GM21526 (cell line): ENCODE measurements around the gene C10orf67.

Source experiments
- ATAC-seq: cut with Tn5 transposase; IDR thresholded peaks from one replicate; pipeline ENCODE4 v1.9.1; 2021; ENCODE audit warnings: moderate library complexity; ENCODE audit not compliant: unreplicated experiment, low FRiP score

The C10orf67 gene

DNA sequence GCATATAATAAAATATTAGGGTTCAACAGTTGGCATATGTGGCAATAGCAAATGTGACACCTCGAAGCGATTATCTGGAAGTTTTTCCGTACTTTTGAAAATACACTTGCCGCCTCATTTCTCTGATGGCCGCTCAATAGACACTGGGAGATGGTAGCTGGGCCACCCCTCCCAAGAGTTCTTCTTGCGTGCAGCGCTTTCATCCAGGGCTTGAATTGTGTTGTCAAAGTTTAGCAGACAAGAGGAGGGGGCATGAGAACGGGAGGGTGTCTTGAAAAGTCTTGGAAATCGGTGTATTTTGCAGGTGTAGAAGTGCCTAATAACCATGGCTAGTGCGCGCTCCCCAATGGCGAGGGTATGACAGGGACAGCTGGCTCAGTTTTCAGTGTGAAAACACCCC lies 144.0 kb downstream of the C10orf67 start:
- no peak for ATAC-seq

GRCh38 chr10:23199768-23200511 lies 144.7 kb downstream of the C10orf67 start:
- no peak for ATAC-seq

GRCh38 chr10:23198940-23199767 lies 145.4 kb downstream of the C10orf67 start:
- no peak for ATAC-seq

- ATAC-seq: no peak
Observed at GRCh38 chr10:23198610-23198939, 146.0 kb downstream of the C10orf67 start.

DNA sequence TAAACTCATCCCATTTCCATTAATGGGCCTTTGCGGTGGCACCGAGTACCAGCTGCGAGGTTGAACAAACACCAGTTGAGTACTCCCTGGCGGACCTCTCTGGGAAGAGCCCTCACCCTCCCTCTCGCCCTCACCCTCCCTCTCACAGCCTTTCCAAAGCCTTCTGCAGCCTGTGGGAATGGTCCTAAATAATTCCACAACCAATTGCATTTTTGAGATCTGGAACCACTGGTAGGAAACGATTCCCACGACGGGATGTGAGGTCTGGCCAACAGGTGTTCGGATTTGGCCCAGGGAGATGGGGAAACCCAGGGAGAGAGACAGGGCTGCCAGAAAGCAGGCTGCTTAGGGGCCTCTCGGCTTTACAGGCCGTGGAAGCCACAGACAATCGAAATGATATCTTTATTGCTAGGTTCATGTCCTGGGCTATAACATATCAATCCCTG lies 147.2 kb downstream of the C10orf67 start:
- no peak for ATAC-seq

GRCh38 chr10:23196915-23197314 lies 147.7 kb downstream of the C10orf67 start:
- no peak for ATAC-seq

DNA sequence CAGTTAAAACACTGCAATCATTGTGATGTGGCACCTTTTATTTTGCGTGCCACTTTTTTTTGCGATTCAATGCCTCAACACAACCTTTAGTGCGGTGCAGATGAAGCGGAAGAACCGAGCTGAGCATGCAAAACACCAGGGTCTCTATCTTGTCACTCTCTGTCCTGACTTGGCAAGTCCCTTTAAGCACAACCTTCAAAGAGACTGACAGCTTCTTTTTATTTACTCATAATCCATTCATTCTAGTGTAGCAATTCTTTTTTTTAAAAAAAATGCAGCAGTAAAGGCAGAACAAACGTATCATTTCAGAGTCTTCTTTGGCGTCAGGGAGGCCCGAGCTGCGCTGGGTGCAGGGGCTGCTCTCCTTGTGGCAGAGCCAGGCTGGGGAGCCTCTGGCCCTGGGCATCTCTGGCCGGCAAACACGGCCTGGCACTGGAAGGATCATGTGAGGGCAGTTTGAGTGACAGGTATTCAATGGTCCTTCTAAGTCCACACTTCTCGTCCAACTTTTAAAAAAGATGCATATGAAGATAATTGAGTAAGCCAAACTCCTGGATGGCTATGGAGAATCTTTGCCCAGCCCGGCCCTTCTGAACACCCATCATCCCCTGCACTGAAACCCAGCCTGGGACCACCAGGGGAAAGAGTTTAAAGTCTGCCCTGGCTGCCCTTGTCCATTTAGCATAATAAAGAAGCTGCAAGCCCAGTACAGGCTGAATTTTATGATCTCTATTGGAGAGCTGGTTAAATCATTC lies 148.6 kb downstream of the C10orf67 start:
- no peak for ATAC-seq

GRCh38 chr10:23194966-23195845 lies 149.4 kb downstream of the C10orf67 start:
- no peak for ATAC-seq

GRCh38 chr10:23194471-23194965 lies 150.1 kb downstream of the C10orf67 start:
- ATAC-seq: no peak

DNA sequence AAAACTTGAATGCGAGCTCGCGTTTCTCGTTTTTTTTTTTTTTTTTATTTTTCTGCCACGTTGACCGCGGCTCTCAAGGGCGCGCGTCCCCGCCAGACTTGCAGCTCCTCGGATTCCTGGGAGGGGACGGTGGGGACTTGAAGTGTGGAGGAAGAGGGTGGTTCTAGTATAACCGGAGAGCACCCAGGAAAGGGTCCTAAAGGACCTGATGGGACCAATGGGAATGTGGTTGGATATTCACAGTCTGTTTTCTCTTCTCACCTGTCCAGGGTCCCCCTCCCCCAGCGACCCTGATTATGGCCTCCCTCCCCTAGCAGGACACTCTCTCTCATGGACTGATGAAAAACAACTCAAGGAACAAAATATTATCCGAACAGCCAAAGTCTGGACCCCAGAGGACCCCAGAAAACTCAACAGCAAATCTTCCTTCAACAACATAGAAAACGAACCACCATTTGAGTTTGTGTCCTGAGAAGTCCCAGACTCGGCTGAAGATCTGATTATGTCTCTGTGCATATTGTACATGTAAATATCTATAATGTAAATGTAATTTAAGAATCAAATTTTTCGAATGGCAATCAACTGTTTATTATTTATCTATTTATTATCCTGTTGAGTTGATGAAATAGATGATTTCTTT lies 151.0 kb downstream of the C10orf67 start:
- no peak for ATAC-seq

GRCh38 chr10:23192712-23193434 lies 151.7 kb downstream of the C10orf67 start:
- ATAC-seq: no peak

DNA sequence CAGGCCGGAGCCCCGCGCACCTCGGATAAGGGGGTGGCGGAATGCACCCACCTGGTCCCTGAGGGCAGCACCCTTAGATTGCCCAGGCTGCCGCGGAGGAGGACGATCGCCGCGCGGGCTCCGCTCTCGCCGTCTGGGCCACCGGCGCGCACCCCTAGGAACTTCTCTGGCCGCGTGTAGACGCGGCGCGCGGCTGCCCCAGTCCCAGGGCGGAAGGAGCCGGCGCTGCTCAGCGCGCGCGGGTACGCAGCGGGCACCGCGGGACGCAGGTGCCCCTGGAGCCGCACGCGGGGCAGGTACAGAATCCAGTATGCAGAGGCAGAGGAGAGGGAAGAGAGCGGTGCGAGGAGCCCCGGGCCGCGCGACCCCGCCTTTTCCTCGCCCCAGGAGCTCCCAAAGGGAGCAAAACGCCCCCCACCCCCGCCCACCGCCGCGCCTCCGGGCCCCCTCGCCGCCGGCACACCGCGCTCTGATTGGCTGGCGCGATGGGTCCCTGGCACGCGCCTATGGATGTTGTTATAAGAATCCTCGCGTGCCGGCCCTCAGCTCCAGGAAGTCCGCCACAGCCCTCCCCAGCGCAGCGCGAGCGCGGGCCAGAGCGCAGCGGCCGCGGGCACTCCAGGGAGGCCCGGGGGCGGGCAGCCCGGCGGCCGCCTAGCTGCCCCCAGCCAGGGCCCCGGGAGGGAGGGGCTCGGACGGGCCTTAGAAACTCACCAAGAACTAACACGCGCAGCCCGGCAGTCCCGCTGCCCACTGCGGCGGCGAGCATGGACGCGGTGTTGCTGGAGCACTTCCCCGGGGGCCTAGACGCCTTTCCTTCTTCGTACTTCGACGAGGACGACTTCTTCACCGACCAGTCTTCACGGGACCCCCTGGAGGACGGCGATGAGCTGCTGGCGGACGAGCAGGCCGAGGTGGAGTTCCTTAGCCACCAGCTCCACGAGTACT lies 152.6 kb downstream of the C10orf67 start, which contains the start of gene PTF1A:
Gene PTF1A, plus strand, starts transcription at position 549 of the 948 bp plus-strand sequence. Its CDS starts 219 bp downstream, at position 768.
- no peak for ATAC-seq

- no peak for ATAC-seq
Observed at GRCh38 chr10:23190872-23191763, 153.5 kb downstream of the C10orf67 start.

- no peak for ATAC-seq
Observed at GRCh38 chr10:23189024-23189423, 155.6 kb downstream of the C10orf67 start.

DNA sequence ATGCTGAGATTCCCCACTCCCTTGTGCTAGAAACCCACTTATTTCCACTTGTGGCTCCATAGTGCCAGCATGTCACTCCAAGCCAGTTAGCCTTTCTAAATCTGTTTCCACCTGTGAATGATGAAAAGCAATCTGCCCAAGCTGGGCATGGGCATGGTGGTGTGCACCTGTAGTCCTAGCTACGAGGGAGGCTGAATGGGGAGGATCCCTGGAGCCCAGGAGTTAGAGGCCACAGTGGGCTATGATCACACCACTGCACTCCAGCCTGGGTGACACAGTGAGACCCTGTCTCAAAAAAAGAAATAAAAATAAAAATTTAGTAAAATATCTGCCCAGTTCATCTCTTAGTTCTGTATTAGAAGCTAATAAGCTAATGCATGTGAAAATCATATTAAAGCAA lies 157.4 kb downstream of the C10orf67 start:
- ATAC-seq: no peak

DNA sequence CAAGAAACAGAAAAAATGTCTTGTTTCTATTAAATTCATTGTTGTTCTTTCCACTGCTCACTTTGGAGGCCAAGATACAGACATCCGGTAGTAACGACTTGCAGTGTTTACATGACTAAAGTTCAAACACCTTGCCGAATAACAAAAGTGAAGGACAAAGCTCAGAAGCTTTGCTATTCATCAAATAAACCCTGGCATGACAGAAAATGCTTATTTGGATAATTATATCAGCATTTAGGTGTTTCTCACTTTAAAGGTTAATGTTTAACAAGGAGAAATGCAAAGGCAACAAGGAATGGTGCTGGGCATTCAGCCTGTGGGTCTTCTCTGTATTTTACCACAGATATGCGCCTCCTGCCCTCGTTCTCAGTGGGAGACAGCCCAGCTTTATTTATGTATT lies 157.9 kb downstream of the C10orf67 start:
- no peak for ATAC-seq

- ATAC-seq: no peak
Observed at GRCh38 chr10:23186178-23186577, 158.4 kb downstream of the C10orf67 start.
